ENCODE results near the gene FSTL4. TPM values are rescaled to one million over a fixed set of nuclear protein-coding genes. Genes with fewer than 3 reads are reported as not detected.

Gene FSTL4
- total RNA-seq, result 0.38 TPM in 1 of 2 replicates, not detected in the other

GRCh38 chr5:133612249-133612860, at the start of gene FSTL4:
TSS of gene FSTL4 (minus strand) at chr5:133612541.

